Umbilical cord (tissue), 2 donors: ENCODE measurements around the gene CLPSL2. TPM values are rescaled to one million over a fixed set of nuclear protein-coding genes. Genes with fewer than 3 reads are reported as not detected.

Experiments used
- DNase-seq: peaks from one replicate; pipeline ENCODE4 v3.0.0-alpha.2; 2015; ENCODE audit warnings: low spot score
- total RNA-seq: library from RNA; depleted of rRNA; stranded (reverse); fragments of >200 nt; gene quantifications from one replicate; pipeline ENCODE4 v1.2.3, GENCODE V29; 2014; ENCODE audit warnings: low replicate concordance; ENCODE audit not compliant: insufficient read depth

CLPSL2 gene
- total RNA-seq, 1 donor from 2014 or later, result not detected

GRCh38 chr6:35746516-35746915 lies 29.9 kb upstream of the CLPSL2 start:
- no peak for DNase-seq

- no peak for DNase-seq
These were observed 28.5 kb upstream of the CLPSL2 start for GRCh38 chr6:35747877-35748276.

- DNase-seq, result no peak
These were observed 25.8 kb upstream of the CLPSL2 start for GRCh38 chr6:35750557-35750956.

- no peak for DNase-seq
These were observed 24.8 kb upstream of the CLPSL2 start for GRCh38 chr6:35751594-35751993.

GRCh38 chr6:35752330-35752729 lies 24.1 kb upstream of the CLPSL2 start:
- no peak for DNase-seq

- no peak for DNase-seq
These were observed 21.7 kb upstream of the CLPSL2 start for GRCh38 chr6:35754452-35755277.

- no peak for DNase-seq
These were observed 21.0 kb upstream of the CLPSL2 start for GRCh38 chr6:35755278-35755924.

- DNase-seq, result peak; percentile 36
These were observed 18.8 kb upstream of the CLPSL2 start for GRCh38 chr6:35757456-35758123.

- DNase-seq, result no peak
These were observed 17.0 kb upstream of the CLPSL2 start for GRCh38 chr6:35759426-35759825.

- DNase-seq, result no peak
These were observed 10.7 kb upstream of the CLPSL2 start for GRCh38 chr6:35765739-35766138.

GRCh38 chr6:35769211-35769610 lies 7.2 kb upstream of the CLPSL2 start:
- no peak for DNase-seq

GRCh38 chr6:35771343-35771627 lies 5.1 kb upstream of the CLPSL2 start:
- DNase-seq, result no peak

- no peak for DNase-seq
These were observed 2.1 kb upstream of the CLPSL2 start for GRCh38 chr6:35774116-35774794.

GRCh38 chr6:35775031-35775430 lies 1.4 kb upstream of the CLPSL2 start:
- no peak for DNase-seq

- no peak for DNase-seq
These were observed 1.1 kb downstream of the CLPSL2 start for GRCh38 chr6:35777356-35778102.

GRCh38 chr6:35778437-35778836 lies 2.0 kb downstream of the CLPSL2 start:
- DNase-seq, result no peak

GRCh38 chr6:35780719-35781118 lies 4.3 kb downstream of the CLPSL2 start, which contains the start of gene CLPSL1:
Gene CLPSL1, plus strand, starts transcription at chr6:35781019. Its CDS starts 92 bp downstream, at chr6:35781111.
- DNase-seq, result no peak

- no peak for DNase-seq
These were observed 4.9 kb downstream of the CLPSL2 start for GRCh38 chr6:35781290-35781689.

GRCh38 chr6:35782424-35782823 lies 6.0 kb downstream of the CLPSL2 start:
- no peak for DNase-seq

GRCh38 chr6:35784200-35784599 lies 7.8 kb downstream of the CLPSL2 start:
- DNase-seq, result no peak

GRCh38 chr6:35786272-35786671 lies 9.9 kb downstream of the CLPSL2 start:
- DNase-seq, result no peak
